Activated CD4-positive, alpha-beta memory T cell treated with anti-CD3 and anti-CD28 coated beads, Interleukin-2, amount 10 ng/mL, durations not matched to agents 7 days and 5 days (primary cell): ENCODE data around the gene CEP162. TPM values are rescaled to one million over a fixed set of nuclear protein-coding genes. Genes with fewer than 3 reads are reported as not detected.
"Not testable (repeated sequence)": the region's sequence is repeated elsewhere in the genome, so short reads cannot be mapped to it uniquely, and the experiment has no call there.

Source experiments
- CTCF ChIA-PET: fragments of 350-600 bp; sonication (Branson Sonifier 250); formaldehyde crosslinking; loops from one replicate; lab custom pipeline; 2021; ENCODE audit warnings: antibody characterized with exemption, inconsistent platforms; lab: Charles Lee
- POLR2A ChIA-PET: fragments of 350-600 bp; sonication (Branson Sonifier 250); formaldehyde crosslinking; loops from one replicate; lab custom pipeline; 2021; ENCODE audit warnings: antibody characterized with exemption; lab: Charles Lee
- DNase-seq: peaks from one replicate; pipeline ENCODE4 v3.0.0-alpha.2; 2020
- H3K27ac Mint-ChIP-seq: one replicate; pipeline ENCODE4 v1.8.0; 2021; ENCODE audit warnings: mild to moderate bottlenecking, mixed read lengths
- H3K27me3 Mint-ChIP-seq: one replicate; pipeline ENCODE4 v1.8.0; 2021; ENCODE audit warnings: mixed read lengths
- H3K36me3 Mint-ChIP-seq: one replicate; pipeline ENCODE4 v1.8.0; 2021; ENCODE audit warnings: low read depth, mixed read lengths
- H3K4me1 Mint-ChIP-seq: one replicate; pipeline ENCODE4 v1.8.0; 2021; ENCODE audit warnings: mixed read lengths
- H3K4me3 Mint-ChIP-seq: one replicate; pipeline ENCODE4 v1.8.0; 2021; ENCODE audit warnings: mild to moderate bottlenecking, mixed read lengths
- H3K9me3 Mint-ChIP-seq: one replicate; pipeline ENCODE4 v1.8.0; 2021; ENCODE audit warnings: mixed read lengths
- total RNA-seq, 2 experiments: library from RNA; stranded (reverse); gene quantifications; one replicate each; pipeline ENCODE4 v1.2.3, GENCODE V29; 2021

The CEP162 gene
- total RNA-seq, 2 experiments from 2014 or later: 8.1 to 9.6 TPM

GRCh38 chr6:84129588-84129987, 97.9 kb downstream of the CEP162 start:
- peaks cover 17% of the 10 kb centered on the region for H3K36me3 Mint-ChIP-seq
- POLR2A ChIA-PET, H3K27ac Mint-ChIP-seq, H3K9me3 Mint-ChIP-seq, H3K4me1 Mint-ChIP-seq, H3K4me3 Mint-ChIP-seq, CTCF ChIA-PET, DNase-seq, H3K27me3 Mint-ChIP-seq: not testable (repeated sequence)

GRCh38 chr6:84123186-84123585, 104.3 kb downstream of the CEP162 start:
- H3K36me3 Mint-ChIP-seq: peaks cover 26% of the 10 kb centered on the region
- H3K27ac Mint-ChIP-seq: no peak overlapping the region
- CTCF ChIA-PET: no interaction called here
- no peaks in the 10 kb centered on the region for H3K4me1 Mint-ChIP-seq
- no peaks in the 10 kb centered on the region for H3K27me3 Mint-ChIP-seq
- H3K4me3 Mint-ChIP-seq: no peak overlapping the region
- POLR2A ChIA-PET: no interaction called here
- DNase-seq: no peak
- H3K9me3 Mint-ChIP-seq: peaks cover 2% of the 10 kb centered on the region

GRCh38 chr6:84119277-84119676, 108.2 kb downstream of the CEP162 start:
- Mint-ChIP-seq H3K4me1 (no peaks in the 10 kb centered on the region), H3K27me3 (no peaks in the 10 kb centered on the region), H3K4me3 (no peak overlapping the region), H3K27ac (no peak overlapping the region), H3K9me3 (peaks cover 2% of the 10 kb centered on the region), H3K36me3 (peaks cover 12% of the 10 kb centered on the region)
- CTCF ChIA-PET: no interaction called here
- DNase-seq: no peak
- POLR2A ChIA-PET: no interaction called here

- Mint-ChIP-seq H3K27me3 (peaks cover 2% of the 10 kb centered on the region), H3K9me3 (peaks cover 2% of the 10 kb centered on the region), H3K4me3 (no peak overlapping the region), H3K4me1 (no peaks in the 10 kb centered on the region), H3K27ac (no peak overlapping the region), H3K36me3 (peaks cover 11% of the 10 kb centered on the region)
- no peak for DNase-seq
- POLR2A ChIA-PET: no interaction called here
- CTCF ChIA-PET: no interaction called here
Measured at GRCh38 chr6:84118191-84118590, 109.3 kb downstream of the CEP162 start.

GRCh38 chr6:84114933-84115594, 112.4 kb downstream of the CEP162 start:
- DNase-seq, H3K27me3 Mint-ChIP-seq, H3K4me1 Mint-ChIP-seq, CTCF ChIA-PET, H3K4me3 Mint-ChIP-seq, POLR2A ChIA-PET, H3K9me3 Mint-ChIP-seq, H3K27ac Mint-ChIP-seq, H3K36me3 Mint-ChIP-seq: not testable (repeated sequence)

GRCh38 chr6:84111351-84111750, 116.1 kb downstream of the CEP162 start:
- H3K36me3 Mint-ChIP-seq, H3K27ac Mint-ChIP-seq, CTCF ChIA-PET, POLR2A ChIA-PET, H3K4me1 Mint-ChIP-seq, H3K4me3 Mint-ChIP-seq, H3K9me3 Mint-ChIP-seq, H3K27me3 Mint-ChIP-seq, DNase-seq: not testable (repeated sequence)

- POLR2A ChIA-PET: no interaction called here
- CTCF ChIA-PET: no interaction called here
- DNase-seq: no peak
- H3K4me3 Mint-ChIP-seq: no peak overlapping the region
- H3K27me3 Mint-ChIP-seq: peaks cover 6% of the 10 kb centered on the region
- H3K36me3 Mint-ChIP-seq: no peaks in the 10 kb centered on the region
- H3K4me1 Mint-ChIP-seq: no peaks in the 10 kb centered on the region
- peaks cover 5% of the 10 kb centered on the region for H3K9me3 Mint-ChIP-seq
- H3K27ac Mint-ChIP-seq: no peak overlapping the region
Measured at GRCh38 chr6:84107495-84107894, 119.9 kb downstream of the CEP162 start.

- POLR2A ChIA-PET, H3K4me1 Mint-ChIP-seq, H3K36me3 Mint-ChIP-seq, H3K27me3 Mint-ChIP-seq, H3K27ac Mint-ChIP-seq, H3K9me3 Mint-ChIP-seq, H3K4me3 Mint-ChIP-seq, CTCF ChIA-PET, DNase-seq: not testable (repeated sequence)
Measured at GRCh38 chr6:84105215-84105924, 122.1 kb downstream of the CEP162 start.

- DNase-seq: no peak
- H3K9me3 Mint-ChIP-seq: peaks cover 5% of the 10 kb centered on the region
- H3K27me3 Mint-ChIP-seq: peaks cover 3% of the 10 kb centered on the region
- no peaks in the 10 kb centered on the region for H3K4me1 Mint-ChIP-seq
- H3K4me3 Mint-ChIP-seq: no peak overlapping the region
- no peaks in the 10 kb centered on the region for H3K36me3 Mint-ChIP-seq
- POLR2A ChIA-PET: no interaction called here
- CTCF ChIA-PET: no interaction called here
- H3K27ac Mint-ChIP-seq: no peak overlapping the region
Measured at GRCh38 chr6:84103029-84103428, 124.4 kb downstream of the CEP162 start.

GRCh38 chr6:84095156-84095555, 132.3 kb downstream of the CEP162 start:
- POLR2A ChIA-PET: no interaction called here
- no peaks in the 10 kb centered on the region for H3K4me1 Mint-ChIP-seq
- CTCF ChIA-PET: no interaction called here
- DNase-seq: no peak
- no peaks in the 10 kb centered on the region for H3K36me3 Mint-ChIP-seq
- H3K9me3 Mint-ChIP-seq: no peaks in the 10 kb centered on the region
- H3K27me3 Mint-ChIP-seq: no peaks in the 10 kb centered on the region
- no peak overlapping the region for H3K27ac Mint-ChIP-seq
- H3K4me3 Mint-ChIP-seq: no peak overlapping the region

GRCh38 chr6:84093441-84094435, 133.7 kb downstream of the CEP162 start:
- DNase-seq: no peak
- H3K27ac Mint-ChIP-seq: no peak overlapping the region
- H3K9me3 Mint-ChIP-seq: no peaks in the 10 kb centered on the region
- POLR2A ChIA-PET: no interaction called here
- CTCF ChIA-PET: interaction anchor here (0.7 kb wide), 1 partner anchor 9 kb away, joined by 3 read pairs; no protein-coding TSS in a partner anchor
- H3K36me3 Mint-ChIP-seq: no peaks in the 10 kb centered on the region
- H3K4me3 Mint-ChIP-seq: no peak overlapping the region
- peaks cover 3% of the 10 kb centered on the region for H3K27me3 Mint-ChIP-seq
- H3K4me1 Mint-ChIP-seq: no peaks in the 10 kb centered on the region

GRCh38 chr6:84089552-84089951, 137.9 kb downstream of the CEP162 start:
- Mint-ChIP-seq H3K4me3 (no peak overlapping the region), H3K4me1 (no peaks in the 10 kb centered on the region), H3K27me3 (peaks cover 4% of the 10 kb centered on the region), H3K9me3 (no peaks in the 10 kb centered on the region), H3K27ac (no peak overlapping the region), H3K36me3 (no peaks in the 10 kb centered on the region)
- ChIA-PET POLR2A (no interaction called here), CTCF (no interaction called here)
- DNase-seq: no peak

- Mint-ChIP-seq H3K27ac (no peak overlapping the region), H3K27me3 (peaks cover 4% of the 10 kb centered on the region), H3K4me1 (no peaks in the 10 kb centered on the region), H3K4me3 (no peak overlapping the region), H3K36me3 (no peaks in the 10 kb centered on the region), H3K9me3 (no peaks in the 10 kb centered on the region)
- DNase-seq: no peak
- POLR2A ChIA-PET: no interaction called here
- CTCF ChIA-PET: no interaction called here
Measured at GRCh38 chr6:84089081-84089480, 138.4 kb downstream of the CEP162 start.
